Gastroesophageal sphincter (tissue), 4 donors: ENCODE measurements around the gene PPP1R3G. TPM values are rescaled to one million over a fixed set of nuclear protein-coding genes. Genes with fewer than 3 reads are reported as not detected.
"Not testable (repeated sequence)": the region's sequence is repeated elsewhere in the genome, so short reads cannot be mapped to it uniquely, and the experiment has no call there.

Experiments
- ATAC-seq: fragments of 150-250 bp; one replicate; pipeline ENCODE4 v1.9.1; 2016; ENCODE audit warnings: mild to moderate bottlenecking, moderate library complexity
- H3K27ac ChIP-seq, 4 donors: fragments of 200-600 bp; sonication (generic) in 3 of 4; 1 replicate in 3 of 4; 2 replicates in 1 of 4; pipeline ENCODE4 v1.5.1; 2016 to 2019
- H3K27me3 ChIP-seq: fragments of 200-600 bp; sonication (generic); one replicate; pipeline ENCODE4 v1.5.1; 2019
- H3K36me3 ChIP-seq, 2 donors: fragments of 200-600 bp; sonication (generic); one replicate each; pipeline ENCODE4 v1.5.1; 2019; ENCODE audit warnings: control low read depth in 1 of 2
- H3K4me1 ChIP-seq, 3 donors: fragments of 200-600 bp; sonication (generic); 1 replicate in 2 of 3; 2 replicates in 1 of 3; pipeline ENCODE4 v1.5.1; 2016 to 2019; ENCODE audit warnings: control low read depth in 2 of 3
- H3K4me3 ChIP-seq, 2 donors: fragments of 200-600 bp; sonication (generic); one replicate each; pipeline ENCODE4 v1.5.1; 2019; ENCODE audit warnings: mild to moderate bottlenecking in 1 of 2, moderate library complexity in 1 of 2
- H3K9me3 ChIP-seq, 3 donors: fragments of 200-600 bp; sonication (generic); one replicate each; pipeline ENCODE4 v1.5.1; 2017 to 2019; ENCODE audit warnings: control low read depth in 2 of 3
- EP300 ChIP-seq: sonication (generic); formaldehyde crosslinking; IDR thresholded peaks from one replicate; pipeline ENCODE4 v1.6.1; 2017; ENCODE audit warnings: antibody characterized with exemption, mild to moderate bottlenecking
- POLR2A ChIP-seq, 2 donors: fragments of 450-650 bp; IDR thresholded peaks; one replicate each; pipeline ENCODE4 v1.6.1; 2017; ENCODE audit warnings: antibody characterized with exemption in 2 of 2, mild to moderate bottlenecking in 2 of 2, moderate library complexity in 1 of 2
- POLR2AphosphoS5 ChIP-seq: sonication (generic); formaldehyde crosslinking; IDR thresholded peaks from one replicate; pipeline ENCODE4 v1.6.1; 2017; ENCODE audit warnings: antibody characterized with exemption
- WGBS, 2 donors: methylation state at CpG; one replicate each; pipeline ENCODE4 v1.1.5; 2018; ENCODE audit warnings: low coverage in 1 of 2; 5-methylcytosine and 5-hydroxymethylcytosine counted together
- total RNA-seq, 4 donors: library from RNA; depleted of rRNA; stranded (reverse); fragments of >200 nt; gene quantifications; one replicate each; pipeline ENCODE4 v1.1.0, GENCODE V29; 2016
- TF ChIP-seq, protein P1 (sequence below), 4 experiments: fragments of 200-600 bp in 2 of 4; fragments of 450-650 bp in 2 of 4; sonication (generic) in 1 of 4; IDR thresholded peaks; one replicate each; pipeline ENCODE4 v1.5.1; 2017 to 2019; ENCODE audit warnings: antibody characterized with exemption in 4 of 4, mild to moderate bottlenecking in 2 of 4, moderate library complexity in 2 of 4

The PPP1R3G gene
- total RNA-seq, 4 donors from 2014 or later, result 2.2 to 11.8 (median 5.7) TPM

DNA sequence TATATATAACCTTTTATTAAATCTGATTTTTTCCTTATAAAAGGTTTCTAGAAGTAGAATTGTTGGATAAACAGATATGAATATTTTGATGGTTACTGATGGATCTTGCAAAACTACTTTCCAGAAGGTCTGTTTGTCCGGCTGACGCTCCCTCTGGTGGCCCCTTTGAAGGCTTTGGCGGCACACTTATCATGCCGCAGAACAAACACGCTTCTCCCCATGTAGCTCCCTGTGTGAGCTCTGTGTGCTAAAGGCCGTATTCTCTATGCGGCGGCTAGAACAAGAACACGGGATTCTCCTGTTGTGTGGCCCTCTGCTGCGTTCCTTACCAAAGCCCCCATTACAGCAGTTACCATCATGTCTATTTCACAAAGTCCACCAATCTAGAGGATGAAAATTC lies 30.0 kb downstream of the PPP1R3G start:
- TF ChIP-seq POLR2A (IDR thresholded peaks at IDR 0.05) (no peak), POLR2AphosphoS5 (no peak), EP300 (no peak)
- TF ChIP-seq, protein P1, sequence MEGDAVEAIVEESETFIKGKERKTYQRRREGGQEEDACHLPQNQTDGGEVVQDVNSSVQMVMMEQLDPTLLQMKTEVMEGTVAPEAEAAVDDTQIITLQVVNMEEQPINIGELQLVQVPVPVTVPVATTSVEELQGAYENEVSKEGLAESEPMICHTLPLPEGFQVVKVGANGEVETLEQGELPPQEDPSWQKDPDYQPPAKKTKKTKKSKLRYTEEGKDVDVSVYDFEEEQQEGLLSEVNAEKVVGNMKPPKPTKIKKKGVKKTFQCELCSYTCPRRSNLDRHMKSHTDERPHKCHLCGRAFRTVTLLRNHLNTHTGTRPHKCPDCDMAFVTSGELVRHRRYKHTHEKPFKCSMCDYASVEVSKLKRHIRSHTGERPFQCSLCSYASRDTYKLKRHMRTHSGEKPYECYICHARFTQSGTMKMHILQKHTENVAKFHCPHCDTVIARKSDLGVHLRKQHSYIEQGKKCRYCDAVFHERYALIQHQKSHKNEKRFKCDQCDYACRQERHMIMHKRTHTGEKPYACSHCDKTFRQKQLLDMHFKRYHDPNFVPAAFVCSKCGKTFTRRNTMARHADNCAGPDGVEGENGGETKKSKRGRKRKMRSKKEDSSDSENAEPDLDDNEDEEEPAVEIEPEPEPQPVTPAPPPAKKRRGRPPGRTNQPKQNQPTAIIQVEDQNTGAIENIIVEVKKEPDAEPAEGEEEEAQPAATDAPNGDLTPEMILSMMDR (IDR thresholded peaks at IDR 0.05), result no peak
- H3K36me3 ChIP-seq, result peaks cover 0 to 10% of the 10 kb centered on the region in 2 donors
- no peaks in the 10 kb centered on the region for H3K4me1 ChIP-seq
- ATAC-seq, result no peak
- H3K9me3 ChIP-seq, result no peaks in the 10 kb centered on the region
- H3K27ac ChIP-seq, result no peak overlapping the region
- no peaks in the 10 kb centered on the region for H3K27me3 ChIP-seq
- 94 to 95% methylated on average over 9 of the region's 10 CpGs for WGBS, 2 donors
- H3K4me3 ChIP-seq, result no peak overlapping the region

- WGBS, 2 donors, result 89 to 94% methylated on average over 8 to 9 of the region's 9 CpGs
- Histone ChIP-seq H3K4me1 (no peaks in the 10 kb centered on the region), H3K9me3 (no peaks in the 10 kb centered on the region), H3K4me3 (no peak overlapping the region), H3K27ac (no peak overlapping the region), H3K27me3 (no peaks in the 10 kb centered on the region), H3K36me3 (peaks cover 0 to 5% of the 10 kb centered on the region in 2 donors)
- TF ChIP-seq POLR2A (IDR thresholded peaks at IDR 0.05) (no peak), POLR2AphosphoS5 (no peak)
- TF ChIP-seq, protein P1 (IDR thresholded peaks at IDR 0.05), result no peak
- ATAC-seq, result no peak
Measured at GRCh38 chr6:5116243-5116991, 31.3 kb downstream of the PPP1R3G start.

GRCh38 chr6:5119090-5119951 lies 34.2 kb downstream of the PPP1R3G start:
- H3K27me3 ChIP-seq, result no peaks in the 10 kb centered on the region
- no peaks in the 10 kb centered on the region for H3K9me3 ChIP-seq
- no peak overlapping the region for H3K27ac ChIP-seq
- ATAC-seq, result no peak
- no peaks in the 10 kb centered on the region for H3K4me1 ChIP-seq
- TF ChIP-seq POLR2AphosphoS5 (no peak), POLR2A (IDR thresholded peaks at IDR 0.05) (no peak), EP300 (no peak)
- TF ChIP-seq, protein P1 (IDR thresholded peaks at IDR 0.05), result no peak
- no peaks in the 10 kb centered on the region for H3K36me3 ChIP-seq
- 85 to 93% methylated on average over 6 to 11 of the region's 17 CpGs for WGBS, 2 donors
- no peak overlapping the region for H3K4me3 ChIP-seq

DNA sequence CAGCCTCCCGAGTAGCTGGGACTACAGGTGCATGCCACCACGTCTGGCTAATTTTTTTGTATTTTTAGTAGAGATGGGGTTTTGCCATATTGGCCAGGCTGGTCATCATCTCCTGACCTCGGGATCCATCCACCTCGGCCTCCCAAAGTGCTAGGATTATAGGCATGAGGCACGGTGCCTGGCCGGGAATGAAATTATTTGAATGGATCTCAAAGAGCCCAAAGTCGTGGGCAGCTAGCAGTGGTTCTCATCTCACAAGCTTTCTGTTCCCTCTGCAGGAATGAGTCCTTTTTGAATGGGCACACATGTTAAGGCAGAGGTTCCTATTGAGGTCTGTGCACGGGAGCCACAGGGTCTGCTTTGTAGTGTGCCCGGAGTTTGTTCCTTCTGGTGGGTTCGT lies 34.9 kb downstream of the PPP1R3G start:
- Histone ChIP-seq H3K4me1 (no peaks in the 10 kb centered on the region), H3K4me3 (no peak overlapping the region), H3K36me3 (no peaks in the 10 kb centered on the region), H3K9me3 (no peaks in the 10 kb centered on the region), H3K27me3 (no peaks in the 10 kb centered on the region), H3K27ac (no peak overlapping the region)
- TF ChIP-seq, protein P1 (IDR thresholded peaks at IDR 0.05), result no peak
- TF ChIP-seq EP300 (no peak), POLR2AphosphoS5 (no peak), POLR2A (IDR thresholded peaks at IDR 0.05) (no peak)
- 81 to 90% methylated on average over 7 to 8 of the region's 10 CpGs for WGBS, 2 donors
- no peak for ATAC-seq

DNA sequence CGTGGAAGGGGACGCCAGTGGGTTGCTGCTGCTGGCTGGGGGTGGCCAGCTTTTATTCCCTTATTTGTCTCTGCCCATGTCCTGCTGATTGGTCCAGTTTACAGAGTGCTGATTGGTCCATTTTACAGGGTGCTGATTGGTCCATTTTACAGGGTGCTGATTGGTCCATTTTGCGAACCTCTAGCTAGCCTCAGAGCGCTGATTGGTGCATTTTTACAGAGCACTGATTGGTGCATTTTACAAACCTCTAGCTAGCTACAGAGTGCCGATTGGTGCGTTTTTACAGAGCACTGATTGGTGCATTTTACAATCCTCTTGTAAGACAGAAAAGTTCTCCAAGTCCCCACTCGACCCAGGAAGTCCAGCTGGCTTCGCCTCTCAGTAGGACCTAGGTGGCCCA lies 35.4 kb downstream of the PPP1R3G start:
- H3K27me3 ChIP-seq, H3K9me3 ChIP-seq, H3K4me3 ChIP-seq, ATAC-seq, H3K4me1 ChIP-seq, H3K36me3 ChIP-seq, H3K27ac ChIP-seq: not testable (repeated sequence)
- WGBS, 2 donors, result 93 to 94% methylated on average over 5 to 7 of the region's 8 CpGs
